Measurements from ENCODE around the gene SPDL1. TPM values are rescaled to one million over a fixed set of nuclear protein-coding genes. Genes with fewer than 3 reads are reported as not detected.

The SPDL1 gene
- total and polyA plus RNA-seq, 2 of the 8 experiments (the other 6 are each of a cell fraction or from before 2014, with no cell fraction given), result 16.9 to 44.5 TPM

- CTCF ChIA-PET (ENCODE audit: partially characterized antibody), result no interaction called here
- TF ChIP-seq SIRT6 (IDR thresholded peaks at IDR 0.05; ENCODE audit: low read length), result no peak
- no peak for TF ChIP-seq EP300 (IDR thresholded peaks at IDR 0.05; ENCODE audit: borderline replicate concordance in 1 of 2, low read depth in 2 of 2, low read length in 2 of 2)
- no peak for TF ChIP-seq RAD21 (IDR thresholded peaks at IDR 0.05 in 1 of 2, conservative IDR thresholded peaks at IDR 0.05 in 1 of 2; ENCODE audit: low read depth in 2 of 2, low read length in 2 of 2)
- TF ChIP-seq ZNF274 (IDR thresholded peaks at IDR 0.05; ENCODE audit: borderline replicate concordance, extremely low read depth, low read length), result no peak
- TF ChIP-seq KDM1A (IDR thresholded peaks at IDR 0.05; ENCODE audit: borderline replicate concordance, low read length), result no peak
- TF ChIP-seq TBP (IDR thresholded peaks at IDR 0.05; ENCODE audit: low read depth, low read length), result no peak
- TF ChIP-seq SRF (IDR thresholded peaks at IDR 0.05; ENCODE audit: low read depth, low read length), result no peak
- TF ChIP-seq CBX8 (IDR thresholded peaks at IDR 0.05; ENCODE audit: borderline replicate concordance, low read depth, low read length), result no peak
- TF ChIP-seq BACH1 (IDR thresholded peaks at IDR 0.05; ENCODE audit: low read length), result no peak
- TF ChIP-seq ATF2 (IDR thresholded peaks at IDR 0.05; ENCODE audit: low read length), result no peak
Observed at GRCh38 chr5:169602535-169602934, 19.0 kb downstream of the SPDL1 start.

More at GRCh38 chr5:169602535-169602934, 19.0 kb downstream of the SPDL1 start:
- Histone ChIP-seq H3K27me3 (replicated peaks in 1 of 4; ENCODE audit: control insufficient read depth in 3 of 4, extremely low read depth in 1 of 4, insufficient read depth in 3 of 4, low read length in 3 of 4) (no peaks in the 10 kb centered on the region), H2BK120ac (replicated peaks; ENCODE audit: low read depth, low read length) (no peak overlapping the region), H4K20me1 (replicated peaks in 1 of 2; ENCODE audit: control insufficient read depth in 1 of 2, insufficient read depth in 2 of 2, low read length in 2 of 2) (no peaks in the 10 kb centered on the region), H3K4me3 (ENCODE audit: extremely low read depth in 1 of 4, insufficient read depth in 2 of 4, low read depth in 3 of 4, low read length in 4 of 4) (no peak overlapping the region), H2BK20ac (ENCODE audit: low read length) (no peak overlapping the region), H3K4ac (replicated peaks; ENCODE audit: insufficient read length, low read depth, low read length) (no peak overlapping the region), H2BK12ac (ENCODE audit: low read depth, low read length) (no peak overlapping the region), H2BK15ac (ENCODE audit: low read length) (no peak overlapping the region), H3K79me1 (ENCODE audit: low read depth, low read length) (no peaks in the 10 kb centered on the region), H4K5ac (ENCODE audit: insufficient read length, low read depth, low read length) (no peak overlapping the region), H3K14ac (ENCODE audit: insufficient read length) (no peak overlapping the region), H3K23me2 (ENCODE audit: low read depth, low read length) (no peaks in the 10 kb centered on the region), H4K91ac (replicated peaks; ENCODE audit: insufficient read length, low read length) (no peak overlapping the region), H3K9me3 (ENCODE audit: insufficient read depth in 2 of 2, low read depth in 1 of 2, low read length in 1 of 2) (no peaks in the 10 kb centered on the region), H3K18ac (ENCODE audit: extremely low read depth, low read length) (no peak overlapping the region), H3K27ac (ENCODE audit: low read depth, low read length) (no peak overlapping the region), H3K56ac (replicated peaks; ENCODE audit: insufficient read length, low read depth, low read length) (no peak overlapping the region), H2AFZ (ENCODE audit: low read length) (no peak overlapping the region), H4K8ac (ENCODE audit: extremely low read depth, insufficient read depth, low read length) (no peak overlapping the region), H3K23ac (ENCODE audit: insufficient read length) (no peak overlapping the region), H3K79me2 (ENCODE audit: control insufficient read depth in 1 of 2, insufficient read depth in 2 of 2, low read length in 2 of 2) (no peaks in the 10 kb centered on the region), H2BK5ac (ENCODE audit: low read depth, low read length) (no peak overlapping the region), H3K36me3 (ENCODE audit: control insufficient read depth in 2 of 4, insufficient read depth in 4 of 4, low read length in 3 of 4) (peaks cover 14 to 61% (median 31%) of the 10 kb centered on the region in 4 experiments), H3K4me1 (replicated peaks in 1 of 4; ENCODE audit: control insufficient read depth in 3 of 4, insufficient read depth in 4 of 4, low read length in 3 of 4) (no peaks in the 10 kb centered on the region), H3K4me2 (ENCODE audit: insufficient read depth in 1 of 2, low read depth in 2 of 2, low read length in 2 of 2) (no peak overlapping the region), H2AK5ac (ENCODE audit: low read depth, low read length) (no peak overlapping the region), H3K9ac (replicated peaks in 1 of 4; ENCODE audit: extremely low read depth in 1 of 4, low read depth in 3 of 4, low read length in 3 of 4) (no peak overlapping the region)
- FAIRE-seq, result no peak
- POLR2A ChIA-PET (ENCODE audit: partially characterized antibody), result no interaction called here
- no peak for DNase-seq (ENCODE audit: low read depth in 1 of 2, low spot score in 2 of 2)
